Loucy (cell line): Measurements from ENCODE around the gene VIPR2.

Experiments
- EZH2phosphoT487 ChIP-seq: fragments of 200-600 bp; IDR thresholded peaks from 2 replicates; pipeline ENCODE4 v1.6.1; 2018; ENCODE audit warnings: antibody characterized with exemption, mild to moderate bottlenecking, moderate library complexity, borderline replicate concordance
- TF ChIP-seq, protein P1 (sequence below): fragments of 200-600 bp; sonication (generic); conservative IDR thresholded peaks from 2 replicates; pipeline ENCODE4 v1.5.1; 2014; ENCODE audit warnings: mild to moderate bottlenecking, antibody characterized with exemption, low read length

DNA sequence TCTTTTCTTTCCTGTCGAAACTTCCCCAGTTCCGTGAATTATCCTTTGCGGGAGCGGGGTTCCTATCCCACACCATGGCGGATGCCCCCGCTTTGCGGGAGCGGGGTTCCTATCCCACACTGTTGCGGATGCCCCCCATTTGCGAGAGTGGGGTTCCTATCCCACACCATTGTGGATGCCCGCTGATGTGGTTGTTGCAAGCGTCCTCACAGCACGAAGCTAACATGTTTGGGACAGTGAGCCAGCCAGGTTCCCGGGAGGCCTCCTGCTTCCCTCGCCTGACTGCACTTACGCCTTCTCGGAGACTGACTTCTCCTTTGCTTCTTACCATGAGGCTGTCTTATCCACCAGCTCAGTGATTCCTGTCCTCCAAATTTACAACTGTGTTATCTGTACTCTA is 134.7 kb downstream of the VIPR2 start:
- TF ChIP-seq, protein P1, sequence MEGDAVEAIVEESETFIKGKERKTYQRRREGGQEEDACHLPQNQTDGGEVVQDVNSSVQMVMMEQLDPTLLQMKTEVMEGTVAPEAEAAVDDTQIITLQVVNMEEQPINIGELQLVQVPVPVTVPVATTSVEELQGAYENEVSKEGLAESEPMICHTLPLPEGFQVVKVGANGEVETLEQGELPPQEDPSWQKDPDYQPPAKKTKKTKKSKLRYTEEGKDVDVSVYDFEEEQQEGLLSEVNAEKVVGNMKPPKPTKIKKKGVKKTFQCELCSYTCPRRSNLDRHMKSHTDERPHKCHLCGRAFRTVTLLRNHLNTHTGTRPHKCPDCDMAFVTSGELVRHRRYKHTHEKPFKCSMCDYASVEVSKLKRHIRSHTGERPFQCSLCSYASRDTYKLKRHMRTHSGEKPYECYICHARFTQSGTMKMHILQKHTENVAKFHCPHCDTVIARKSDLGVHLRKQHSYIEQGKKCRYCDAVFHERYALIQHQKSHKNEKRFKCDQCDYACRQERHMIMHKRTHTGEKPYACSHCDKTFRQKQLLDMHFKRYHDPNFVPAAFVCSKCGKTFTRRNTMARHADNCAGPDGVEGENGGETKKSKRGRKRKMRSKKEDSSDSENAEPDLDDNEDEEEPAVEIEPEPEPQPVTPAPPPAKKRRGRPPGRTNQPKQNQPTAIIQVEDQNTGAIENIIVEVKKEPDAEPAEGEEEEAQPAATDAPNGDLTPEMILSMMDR = no peak
- no peak for TF ChIP-seq EZH2phosphoT487
